Endothelial cell of umbilical vein (primary cell): ENCODE measurements around the gene CACNA1C. TPM values are rescaled to one million over a fixed set of nuclear protein-coding genes. Genes with fewer than 3 reads are reported as not detected.

Source experiments
- BruUV-seq: library from RNA; stranded (reverse); fragments of 400-500 nt; replicated peaks from 2 replicates; lab custom pipeline; 2021; lab: Mats Ljungman, UMichigan
- CTCF ChIA-PET: fragments of 300-600, 350-600 bp; sonication (Branson Sonifier 250); formaldehyde crosslinking; loops from one replicate; lab custom pipeline; 2021; ENCODE audit warnings: antibody characterized with exemption, inconsistent platforms; lab: Charles Lee
- POLR2A ChIA-PET: fragments of 300-600, 350-600 bp; sonication (Branson Sonifier 250); formaldehyde crosslinking; loops from one replicate; lab custom pipeline; 2021; ENCODE audit warnings: antibody characterized with exemption, inconsistent platforms; lab: Charles Lee
- DNase-seq: peaks from one replicate; pipeline ENCODE4 v3.0.0-alpha.2; 2011; ENCODE audit warnings: low read depth, low spot score
- FAIRE-seq: peaks from 2 replicates; lab custom pipeline; 2011; peaks lifted over from hg19 to GRCh38; lab: Jason Lieb, UNC
- H2AFZ ChIP-seq: 2 replicates; pipeline ENCODE4 v1.6.0; 2012; ENCODE audit warnings: low read depth, low read length, control low read depth, inconsistent platforms
- H3K27ac ChIP-seq: 2 replicates; pipeline ENCODE4 v1.5.1; 2011; ENCODE audit warnings: low read depth, mild to moderate bottlenecking, control low read depth, low read length, moderate library complexity; ENCODE audit not compliant: insufficient read depth
- H3K27me3 ChIP-seq, 2 experiments: 2 replicates each; pipeline versions ENCODE4 v1.6.0 to v1.6.1; 2011; ENCODE audit warnings: low read length in 2 of 2, mixed read lengths in 1 of 2; ENCODE audit not compliant: control insufficient read depth in 2 of 2, insufficient read depth in 2 of 2
- H3K36me3 ChIP-seq, 2 experiments: 2 replicates in 1 of 2; 3 replicates in 1 of 2; pipeline ENCODE4 v1.5.1; 2011; ENCODE audit warnings: low read length in 2 of 2, mild to moderate bottlenecking in 1 of 2, moderate library complexity in 1 of 2; ENCODE audit not compliant: control insufficient read depth in 2 of 2, insufficient read depth in 2 of 2; ENCODE audit errors: extremely low read depth in 1 of 2
- H3K4me1 ChIP-seq: 3 replicates; pipeline ENCODE4 v1.5.1; 2011; ENCODE audit warnings: mild to moderate bottlenecking, low read length; ENCODE audit not compliant: control insufficient read depth, insufficient read depth; ENCODE audit errors: extremely low read depth
- H3K4me2 ChIP-seq: 2 replicates; pipeline ENCODE4 v1.6.1; 2011; ENCODE audit warnings: low read length, control low read depth, mixed read lengths; ENCODE audit not compliant: insufficient read depth
- H3K4me3 ChIP-seq, 3 experiments: fragments of 200-600 bp in 1 of 3; sonication (generic), shearing (Covaris generic) in 1 of 3; replicated peaks in 1 of 3; 2 replicates each; pipeline ENCODE4 v1.5.1; 2011 to 2016; ENCODE audit warnings: control low read depth in 3 of 3, low read length in 3 of 3, mild to moderate bottlenecking in 2 of 3, inconsistent platforms in 1 of 3, low read depth in 1 of 3, moderate library complexity in 1 of 3; ENCODE audit not compliant: insufficient read depth in 1 of 3
- H3K79me2 ChIP-seq: 2 replicates; pipeline ENCODE4 v1.6.0; 2012; ENCODE audit warnings: low read length, inconsistent platforms; ENCODE audit not compliant: control insufficient read depth, insufficient read depth
- H3K9ac ChIP-seq: replicated peaks from 2 replicates; pipeline ENCODE3; 2011; ENCODE audit warnings: low read length, control low read depth; ENCODE audit not compliant: insufficient read depth; ENCODE audit errors: extremely low read depth
- H3K9me1 ChIP-seq: replicated peaks from 3 replicates; pipeline ENCODE4 v1.6.0; 2011; ENCODE audit warnings: mild to moderate bottlenecking, low read length; ENCODE audit not compliant: control insufficient read depth, insufficient read depth; ENCODE audit errors: extremely low read depth
- H3K9me3 ChIP-seq: replicated peaks from 2 replicates; pipeline ENCODE4 v1.5.1; 2012; ENCODE audit warnings: low read length, inconsistent platforms; ENCODE audit not compliant: control insufficient read depth, insufficient read depth
- H4K20me1 ChIP-seq: replicated peaks from 2 replicates; pipeline ENCODE3; 2011; ENCODE audit warnings: mild to moderate bottlenecking, low read length; ENCODE audit not compliant: control insufficient read depth, insufficient read depth; ENCODE audit errors: extremely low read depth
- CTCF ChIP-seq, 2 donors: IDR thresholded peaks; 1 replicate in 1 of 2; 2 replicates in 1 of 2; pipeline ENCODE4 v1.5.1; 2011; ENCODE audit warnings: low read length in 2 of 2, mild to moderate bottlenecking in 2 of 2, moderate library complexity in 2 of 2, control low read depth in 1 of 2, inconsistent platforms in 1 of 2, low read depth in 1 of 2; ENCODE audit not compliant: insufficient read depth in 1 of 2; ENCODE audit errors: extremely low read depth in 1 of 2
- EZH2 ChIP-seq: IDR thresholded peaks from 2 replicates; pipeline ENCODE4 v1.6.1; 2012; ENCODE audit warnings: borderline replicate concordance, low read depth, mild to moderate bottlenecking, moderate library complexity, low read length, inconsistent platforms; ENCODE audit not compliant: severe bottlenecking
- FOS ChIP-seq: IDR thresholded peaks from 2 replicates; pipeline ENCODE4 v1.6.1; 2011; ENCODE audit warnings: mild to moderate bottlenecking, low read length, moderate library complexity, borderline replicate concordance; ENCODE audit not compliant: insufficient read depth
- GATA2 ChIP-seq: IDR thresholded peaks from 2 replicates; pipeline ENCODE4 v1.7.0; 2011; ENCODE audit warnings: low read depth, mild to moderate bottlenecking, moderate library complexity, mixed read lengths, low read length; ENCODE audit not compliant: insufficient read length, insufficient read depth
- JUN ChIP-seq: IDR thresholded peaks from 2 replicates; pipeline ENCODE4 v1.6.1; 2011; ENCODE audit warnings: borderline replicate concordance, low read depth; ENCODE audit not compliant: insufficient read length, insufficient read depth
- MAX ChIP-seq: IDR thresholded peaks from 2 replicates; pipeline ENCODE4 v1.6.1; 2011; ENCODE audit not compliant: insufficient read depth, insufficient read length
- MYC ChIP-seq: IDR thresholded peaks from one replicate; pipeline ENCODE4 v1.6.1; 2011; ENCODE audit warnings: mild to moderate bottlenecking, low read depth, low read length
- POLR2A ChIP-seq: IDR thresholded peaks from 2 replicates; pipeline ENCODE4 v1.6.1; 2012; ENCODE audit warnings: low read depth, mild to moderate bottlenecking, control low read depth, low read length
- POLR2AphosphoS5 ChIP-seq: IDR thresholded peaks from 2 replicates; pipeline ENCODE4 v1.6.1; 2012; ENCODE audit warnings: low read depth, mild to moderate bottlenecking, control low read depth, low read length, moderate library complexity; ENCODE audit not compliant: insufficient read depth
- dilution Hi-C: fragments of 300-500 bp; cut with MboI; formaldehyde crosslinking; loops from one replicate; pipeline ENCODE4 v1.15.0; 2019; ENCODE audit warnings: low sequenced_read_pairs; ENCODE audit not compliant: extremely low pct_ligation_motif_present
- intact Hi-C: fragments of 100-400 bp; cut with micrococcal nuclease; formaldehyde crosslinking; loops from one replicate; pipeline ENCODE4 v1.10.0; 2022
- polyA plus RNA-seq, 4 experiments: library from polyadenylated mRNA; depleted of rRNA in 3 of 4; stranded (reverse) in 3 of 4; unstranded in 1 of 4; fragments of >200 nt; gene quantifications; 2 replicates each; pipeline versions ENCODE4 v1.2.1 to v1.2.3, GENCODE V29; 2011 to 2012; ENCODE audit warnings: missing spikeins in 1 of 4
- total RNA-seq: library from RNA; stranded (reverse); gene quantifications from 2 replicates; pipeline ENCODE4 v1.2.3, GENCODE V29; 2021

The CACNA1C gene
- total and polyA plus RNA-seq, 2 donors (not counting 3 experiments of a cell fraction or from before 2014, with no cell fraction given): not detected

GRCh38 chr12:2453761-2454090 is 400.9 kb downstream of the CACNA1C start:
- Histone ChIP-seq H3K27ac (no peak overlapping the region), H3K79me2 (no peaks in the 10 kb centered on the region), H3K4me1 (no peaks in the 10 kb centered on the region), H2AFZ (no peak overlapping the region), H3K9me3 (no peaks in the 10 kb centered on the region), H3K36me3 (no peaks in the 10 kb centered on the region), H3K9me1 (no peaks in the 10 kb centered on the region), H3K27me3 (no peaks in the 10 kb centered on the region), H3K4me3 (no peak overlapping the region), H3K9ac (no peak overlapping the region), H4K20me1 (no peaks in the 10 kb centered on the region), H3K4me2 (no peak overlapping the region)
- dilution Hi-C loops: no loop called here
- POLR2A ChIA-PET: no interaction called here
- no peak for TF ChIP-seq FOS
- no peak for TF ChIP-seq MAX
- no peak for TF ChIP-seq CTCF (IDR thresholded peaks at IDR 0.05; ENCODE audit: extremely low read depth in 1 of 2, insufficient read depth in 1 of 2, low read depth in 1 of 2, low read length in 2 of 2)
- no peak for TF ChIP-seq POLR2AphosphoS5
- no peak for TF ChIP-seq POLR2A
- no peak for DNase-seq
- intact Hi-C loops: loop anchor here (1.0 kb wide), 1 partner anchor 25 kb away; no protein-coding TSS in a partner anchor
- FAIRE-seq: no peak
- CTCF ChIA-PET: no interaction called here
- no TSS peak for BruUV-seq

GRCh38 chr12:2454601-2455177 is 401.9 kb downstream of the CACNA1C start:
- no peaks in the 10 kb centered on the region for H3K36me3 ChIP-seq
- H3K9me1 ChIP-seq: no peaks in the 10 kb centered on the region
- no peaks in the 10 kb centered on the region for H3K27me3 ChIP-seq
- no peaks in the 10 kb centered on the region for H3K9me3 ChIP-seq
- H2AFZ ChIP-seq: no peak overlapping the region
- dilution Hi-C loops: no loop called here
- H3K4me2 ChIP-seq: no peak overlapping the region
- no peak for DNase-seq
- no peak overlapping the region for H3K9ac ChIP-seq
- intact Hi-C loops: no loop called here
- no peak overlapping the region for H3K4me3 ChIP-seq
- no peaks in the 10 kb centered on the region for H3K79me2 ChIP-seq
- no TSS peak for BruUV-seq
- ChIA-PET CTCF (no interaction called here), POLR2A (no interaction called here)
- no peak for FAIRE-seq
- H3K4me1 ChIP-seq: no peaks in the 10 kb centered on the region
- no peak overlapping the region for H3K27ac ChIP-seq
- TF ChIP-seq CTCF (IDR thresholded peaks at IDR 0.05; ENCODE audit: extremely low read depth in 1 of 2, insufficient read depth in 1 of 2, low read depth in 1 of 2, low read length in 2 of 2): no peak
- no peak for TF ChIP-seq POLR2A
- TF ChIP-seq EZH2: no peak
- no peak for TF ChIP-seq POLR2AphosphoS5
- TF ChIP-seq GATA2: no peak
- TF ChIP-seq MYC: no peak
- TF ChIP-seq JUN: no peak
- no peak for TF ChIP-seq MAX
- TF ChIP-seq FOS: no peak
- H4K20me1 ChIP-seq: no peaks in the 10 kb centered on the region
